GM12873 (cell line): ENCODE data around the gene VIPR1.

Source experiments
- TF ChIP-seq, protein P1 (sequence below): IDR thresholded peaks from 2 replicates; pipeline ENCODE4 v1.5.1; 2012; ENCODE audit warnings: low read depth, mild to moderate bottlenecking, moderate library complexity, low read length, control low read depth; ENCODE audit not compliant: insufficient read depth; ENCODE audit errors: missing control alignments

VIPR1 gene

GRCh38 chr3:42581709-42582473 is 79.4 kb downstream of the VIPR1 start, which contains the start of gene SEC22C:
Gene SEC22C, minus strand, starts transcription at chr3:42581967. Its CDS starts 12,921 bp downstream, at chr3:42569046.
- TF ChIP-seq, protein P1, sequence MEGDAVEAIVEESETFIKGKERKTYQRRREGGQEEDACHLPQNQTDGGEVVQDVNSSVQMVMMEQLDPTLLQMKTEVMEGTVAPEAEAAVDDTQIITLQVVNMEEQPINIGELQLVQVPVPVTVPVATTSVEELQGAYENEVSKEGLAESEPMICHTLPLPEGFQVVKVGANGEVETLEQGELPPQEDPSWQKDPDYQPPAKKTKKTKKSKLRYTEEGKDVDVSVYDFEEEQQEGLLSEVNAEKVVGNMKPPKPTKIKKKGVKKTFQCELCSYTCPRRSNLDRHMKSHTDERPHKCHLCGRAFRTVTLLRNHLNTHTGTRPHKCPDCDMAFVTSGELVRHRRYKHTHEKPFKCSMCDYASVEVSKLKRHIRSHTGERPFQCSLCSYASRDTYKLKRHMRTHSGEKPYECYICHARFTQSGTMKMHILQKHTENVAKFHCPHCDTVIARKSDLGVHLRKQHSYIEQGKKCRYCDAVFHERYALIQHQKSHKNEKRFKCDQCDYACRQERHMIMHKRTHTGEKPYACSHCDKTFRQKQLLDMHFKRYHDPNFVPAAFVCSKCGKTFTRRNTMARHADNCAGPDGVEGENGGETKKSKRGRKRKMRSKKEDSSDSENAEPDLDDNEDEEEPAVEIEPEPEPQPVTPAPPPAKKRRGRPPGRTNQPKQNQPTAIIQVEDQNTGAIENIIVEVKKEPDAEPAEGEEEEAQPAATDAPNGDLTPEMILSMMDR: peak; percentile 51

GRCh38 chr3:42582474-42583070 is 80.1 kb downstream of the VIPR1 start:
- TF ChIP-seq, protein P1: no peak
